Activated T-cell treated with anti-CD3 and anti-CD28 coated beads, Interleukin-2, amount 50 U/mL, for 72 hours (primary cell): ENCODE measurements around the gene RFX3. TPM values are rescaled to one million over a fixed set of nuclear protein-coding genes. Genes with fewer than 3 reads are reported as not detected.

Experiments used
- ATAC-seq, 2 donors: fragments of 150-1000 bp; cut with Tn5 transposase; replicated peaks in 1 of 2; 2 replicates each; pipeline ENCODE4 v1.10.0; 2021; ENCODE audit warnings: moderate library complexity in 2 of 2, mild to moderate bottlenecking in 1 of 2
- DNase-seq, 2 donors: peaks; one replicate each; pipeline ENCODE4 v3.0.0; 2021 to 2022; ENCODE audit warnings: mixed read lengths in 1 of 2
- H3K27ac Mint-ChIP-seq: one replicate; pipeline ENCODE4 v1.8.0; 2022; ENCODE audit warnings: mild to moderate bottlenecking, moderate library complexity, mixed read lengths
- H3K27me3 Mint-ChIP-seq: one replicate; pipeline ENCODE4 v1.8.0; 2022; ENCODE audit warnings: low read depth, mixed read lengths
- H3K36me3 Mint-ChIP-seq, 2 donors: one replicate each; pipeline ENCODE4 v1.8.0; 2022; ENCODE audit warnings: mixed read lengths in 2 of 2, mild to moderate bottlenecking in 1 of 2; ENCODE audit not compliant: insufficient read depth in 2 of 2
- H3K4me1 Mint-ChIP-seq: one replicate; pipeline ENCODE4 v1.8.0; 2022; ENCODE audit warnings: low read depth, mixed read lengths
- H3K4me3 Mint-ChIP-seq, 2 donors: one replicate each; pipeline ENCODE4 v1.8.0; 2022; ENCODE audit warnings: mild to moderate bottlenecking in 2 of 2, mixed read lengths in 2 of 2, moderate library complexity in 2 of 2
- H3K9me3 Mint-ChIP-seq, 2 donors: one replicate each; pipeline ENCODE4 v1.8.0; 2022; ENCODE audit warnings: mixed read lengths in 2 of 2
- total RNA-seq, 2 donors: library from RNA; stranded (reverse); gene quantifications; one replicate each; pipeline ENCODE4 v1.2.3, GENCODE V29; 2022

The RFX3 gene
- total RNA-seq, 2 donors from 2014 or later, result 20.1 to 20.2 TPM

GRCh38 chr9:3433754-3434153 lies 92.0 kb downstream of the RFX3 start:
- H3K27ac Mint-ChIP-seq, result no peak overlapping the region
- peaks cover 4% of the 10 kb centered on the region for H3K4me1 Mint-ChIP-seq
- H3K36me3 Mint-ChIP-seq, result peaks cover 0 to 1% of the 10 kb centered on the region in 2 donors
- H3K27me3 Mint-ChIP-seq, result no peaks in the 10 kb centered on the region
- no peak overlapping the region for H3K4me3 Mint-ChIP-seq
- peaks cover 0 to 2% of the 10 kb centered on the region in 2 donors for H3K9me3 Mint-ChIP-seq
- DNase-seq (no peak), ATAC-seq (no peak)

DNA sequence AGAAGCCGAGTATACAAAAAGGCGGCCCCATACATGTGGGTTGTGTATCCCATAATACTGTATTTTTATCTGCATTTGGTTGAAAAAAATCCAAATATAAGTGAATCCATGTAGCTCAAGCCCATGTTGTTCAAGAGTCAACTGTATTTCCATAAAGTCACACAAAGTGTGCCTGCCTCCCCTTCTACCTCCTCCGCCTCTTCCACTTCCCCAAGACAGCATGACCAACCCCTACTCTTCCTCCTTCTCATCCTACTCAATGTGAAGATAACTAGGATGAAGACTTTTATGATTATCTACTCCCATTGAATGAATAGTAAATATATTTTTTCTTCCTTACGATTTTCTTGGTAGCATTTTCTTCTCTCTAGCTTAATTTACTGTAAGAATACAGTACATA lies 92.7 kb downstream of the RFX3 start:
- no peak for DNase-seq
- ATAC-seq, result no peak
- peaks cover 0 to 1% of the 10 kb centered on the region in 2 donors for H3K36me3 Mint-ChIP-seq
- H3K4me3 Mint-ChIP-seq, result no peak overlapping the region
- H3K27ac Mint-ChIP-seq, result no peak overlapping the region
- peaks cover 4% of the 10 kb centered on the region for H3K4me1 Mint-ChIP-seq
- peaks cover 0 to 2% of the 10 kb centered on the region in 2 donors for H3K9me3 Mint-ChIP-seq
- H3K27me3 Mint-ChIP-seq, result no peaks in the 10 kb centered on the region

DNA sequence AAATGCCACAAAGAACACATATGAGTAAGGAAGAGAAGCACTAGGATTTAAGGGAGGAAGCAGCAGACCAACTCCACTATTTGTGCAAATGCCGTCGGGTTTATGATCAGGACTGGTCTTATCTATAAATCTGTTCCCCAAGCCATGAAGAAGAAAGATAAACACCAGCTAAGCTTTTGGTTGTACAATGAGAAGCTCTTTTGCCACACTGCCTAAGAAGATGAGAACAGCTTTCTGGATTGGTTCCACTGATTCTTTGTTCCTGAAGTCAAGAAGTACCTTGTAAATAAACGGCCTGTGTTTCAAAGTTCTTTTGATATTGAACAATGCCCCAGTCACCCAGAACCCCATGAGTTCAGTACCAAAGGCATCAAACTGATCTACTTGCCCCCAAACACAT lies 93.9 kb downstream of the RFX3 start:
- Mint-ChIP-seq H3K27ac (no peak overlapping the region), H3K4me1 (peaks cover 4% of the 10 kb centered on the region), H3K27me3 (no peaks in the 10 kb centered on the region), H3K9me3 (peaks cover under 1 to 2% of the 10 kb centered on the region in 2 donors), H3K36me3 (peaks cover 2% of the 10 kb centered on the region in 2 donors), H3K4me3 (no peak overlapping the region)
- DNase-seq, result no peak
- ATAC-seq, result no peak

- no peaks in the 10 kb centered on the region for H3K4me1 Mint-ChIP-seq
- ATAC-seq (no peak), DNase-seq (no peak)
Measured at GRCh38 chr9:3419893-3420292, 105.9 kb downstream of the RFX3 start.

DNA sequence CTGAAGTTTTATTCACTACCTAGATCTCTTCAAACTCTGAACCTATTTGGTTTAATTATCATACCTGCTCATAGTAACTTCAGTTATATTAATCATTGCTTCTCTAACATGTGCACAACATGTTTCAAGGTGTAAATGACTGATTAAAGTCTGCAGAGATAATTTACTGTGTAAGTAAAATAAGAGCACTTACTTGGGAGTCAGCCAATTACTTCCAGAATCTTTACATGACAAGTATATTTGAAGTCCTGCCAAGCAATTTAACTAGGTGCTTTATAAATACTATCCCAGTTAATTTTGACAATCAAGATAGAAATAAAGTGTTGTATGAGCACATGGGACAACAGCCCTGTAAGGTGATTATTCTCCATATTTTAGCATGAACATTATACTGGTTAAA lies 109.9 kb downstream of the RFX3 start:
- Mint-ChIP-seq H3K36me3 (no peaks in the 10 kb centered on the region), H3K27me3 (no peaks in the 10 kb centered on the region), H3K4me1 (no peaks in the 10 kb centered on the region), H3K27ac (no peak overlapping the region), H3K9me3 (no peaks in the 10 kb centered on the region), H3K4me3 (no peak overlapping the region)
- ATAC-seq, result no peak
- no peak for DNase-seq

More at GRCh38 chr9:3419893-3420292, 105.9 kb downstream of the RFX3 start:
- H3K9me3 Mint-ChIP-seq, result no peaks in the 10 kb centered on the region
- no peak overlapping the region for H3K4me3 Mint-ChIP-seq
- no peaks in the 10 kb centered on the region for H3K27me3 Mint-ChIP-seq
- H3K36me3 Mint-ChIP-seq, result peaks cover 0 to 2% of the 10 kb centered on the region in 2 donors
- H3K27ac Mint-ChIP-seq, result no peak overlapping the region

DNA sequence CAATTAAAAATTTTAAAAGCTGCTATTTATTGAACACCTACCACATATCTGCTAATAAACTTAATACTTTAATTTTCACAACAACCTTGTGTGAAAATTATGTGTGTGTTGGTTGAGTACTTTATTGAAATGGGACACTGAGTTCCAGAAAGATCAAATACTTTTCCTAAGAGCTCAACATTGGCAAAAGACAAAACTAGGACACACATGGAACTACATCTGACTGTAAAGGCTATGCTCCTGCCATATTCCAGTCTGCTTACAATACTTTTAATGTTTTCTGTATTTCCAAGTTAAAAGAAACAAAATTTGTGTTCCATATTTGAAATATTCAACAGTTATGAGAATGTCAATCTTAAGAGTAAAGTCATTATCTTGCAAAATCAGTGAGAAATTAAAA lies 111.8 kb downstream of the RFX3 start:
- Mint-ChIP-seq H3K4me3 (no peak overlapping the region), H3K27ac (no peak overlapping the region), H3K27me3 (no peaks in the 10 kb centered on the region), H3K9me3 (no peaks in the 10 kb centered on the region), H3K4me1 (no peaks in the 10 kb centered on the region), H3K36me3 (no peaks in the 10 kb centered on the region)
- no peak for ATAC-seq
- DNase-seq, result no peak

GRCh38 chr9:3410461-3410860 lies 115.3 kb downstream of the RFX3 start:
- Mint-ChIP-seq H3K4me1 (no peaks in the 10 kb centered on the region), H3K36me3 (peaks cover 0 to 1% of the 10 kb centered on the region in 2 donors), H3K27me3 (no peaks in the 10 kb centered on the region), H3K27ac (no peak overlapping the region), H3K9me3 (no peaks in the 10 kb centered on the region), H3K4me3 (no peak overlapping the region)
- ATAC-seq (no peak), DNase-seq (no peak)

DNA sequence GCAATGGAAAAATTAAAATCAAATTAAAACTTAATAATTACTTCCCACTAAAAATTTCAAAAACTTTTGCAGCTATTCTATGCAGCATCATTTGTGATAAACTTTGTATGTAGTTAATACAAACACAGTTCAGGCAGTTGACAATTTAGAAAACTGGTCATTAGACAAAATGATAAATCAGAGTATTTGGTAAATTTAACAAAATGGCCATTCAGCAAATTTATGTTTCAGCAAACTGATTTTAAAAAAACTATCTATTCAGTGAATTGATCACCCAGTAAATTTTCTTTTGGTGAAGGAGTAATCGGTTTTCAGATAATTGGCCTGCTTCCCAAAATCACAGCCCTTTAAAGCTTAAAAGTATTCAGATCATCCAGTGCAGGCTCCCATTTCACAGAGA lies 116.3 kb downstream of the RFX3 start:
- H3K4me3 Mint-ChIP-seq, result no peak overlapping the region
- H3K9me3 Mint-ChIP-seq, result no peaks in the 10 kb centered on the region
- no peaks in the 10 kb centered on the region for H3K27me3 Mint-ChIP-seq
- H3K27ac Mint-ChIP-seq, result no peak overlapping the region
- peaks cover 0 to 1% of the 10 kb centered on the region in 2 donors for H3K36me3 Mint-ChIP-seq
- ATAC-seq (no peak), DNase-seq (no peak)
- peaks cover 8% of the 10 kb centered on the region for H3K4me1 Mint-ChIP-seq

DNA sequence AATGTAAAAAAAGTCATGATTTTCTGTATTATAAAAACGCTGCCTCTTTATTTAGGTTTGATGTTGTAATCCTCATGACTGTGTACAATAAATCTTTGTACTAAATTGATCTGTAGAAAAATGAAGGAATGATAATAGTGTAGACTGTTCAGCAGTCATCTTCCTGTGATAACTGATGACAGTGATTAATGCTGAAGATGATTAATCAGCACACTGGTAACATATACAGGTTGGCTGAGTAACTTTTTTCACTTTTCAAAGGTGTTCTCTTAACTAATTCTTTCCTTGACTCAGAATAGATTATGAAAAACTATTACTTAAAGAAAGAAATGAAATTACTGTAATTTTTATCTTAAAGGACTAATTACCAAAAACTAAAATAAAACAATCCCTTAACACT lies 122.5 kb downstream of the RFX3 start:
- Mint-ChIP-seq H3K27ac (peak overlapping the region; percentile 47), H3K4me3 (no peak overlapping the region), H3K4me1 (peaks cover 22% of the 10 kb centered on the region), H3K9me3 (no peaks in the 10 kb centered on the region), H3K27me3 (no peaks in the 10 kb centered on the region), H3K36me3 (peaks cover 0 to 1% of the 10 kb centered on the region in 2 donors)
- ATAC-seq (peak; percentile 46 to 57), DNase-seq (no peak)

DNA sequence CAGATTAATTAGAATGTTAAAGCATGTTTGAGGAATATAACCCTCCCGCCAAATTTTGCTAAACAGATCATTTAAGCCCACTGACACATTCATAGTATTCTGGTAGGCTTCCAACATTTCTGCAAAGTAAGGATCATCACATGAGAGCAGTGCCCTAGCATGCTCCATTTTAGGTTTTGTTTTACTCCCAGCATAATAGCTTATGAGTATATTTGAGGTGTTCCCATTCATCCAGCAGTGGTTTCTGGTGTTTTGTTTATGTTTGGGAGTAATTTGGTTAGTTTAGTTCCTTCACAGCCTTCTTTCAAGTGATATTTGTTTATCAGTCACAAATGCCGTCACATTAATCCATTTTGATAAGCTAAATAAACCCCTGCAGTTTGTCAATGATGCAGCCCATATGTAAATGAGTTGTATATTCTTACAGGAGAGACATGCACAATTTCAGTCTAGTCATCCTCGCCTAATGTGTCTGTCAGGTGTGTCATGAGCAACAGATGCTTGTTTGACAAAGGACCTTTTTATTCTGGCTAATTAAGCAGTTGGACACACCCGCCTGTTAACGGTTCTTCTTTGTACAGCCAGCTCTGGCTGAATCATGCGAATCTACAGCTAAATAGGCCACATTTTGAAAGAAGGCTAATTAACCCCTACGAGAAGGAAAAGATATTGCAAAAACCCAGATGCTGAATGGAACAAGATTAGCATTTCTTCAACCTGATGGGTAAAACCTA lies 124.4 kb downstream of the RFX3 start:
- ATAC-seq (no peak), DNase-seq (no peak)
- Mint-ChIP-seq H3K9me3 (no peaks in the 10 kb centered on the region), H3K27ac (no peak overlapping the region), H3K4me3 (no peak overlapping the region), H3K36me3 (peaks cover 1 to 3% of the 10 kb centered on the region in 2 donors), H3K4me1 (peaks cover 33% of the 10 kb centered on the region), H3K27me3 (no peaks in the 10 kb centered on the region)

- H3K4me3 Mint-ChIP-seq, result peak overlapping the region; percentile 64 to 85
- peak overlapping the region; percentile 95 for H3K27ac Mint-ChIP-seq
- H3K27me3 Mint-ChIP-seq, result no peaks in the 10 kb centered on the region
- peaks cover 18% of the 10 kb centered on the region for H3K4me1 Mint-ChIP-seq
- peak; percentile 41 for ATAC-seq
- no peaks in the 10 kb centered on the region for H3K9me3 Mint-ChIP-seq
- peaks cover 4 to 7% of the 10 kb centered on the region in 2 donors for H3K36me3 Mint-ChIP-seq
- DNase-seq, result no peak
Measured at GRCh38 chr9:3398232-3398648, 127.6 kb downstream of the RFX3 start.

GRCh38 chr9:3397766-3398165 lies 128.0 kb downstream of the RFX3 start:
- no peak for DNase-seq
- Mint-ChIP-seq H3K4me1 (peaks cover 13% of the 10 kb centered on the region), H3K27me3 (no peaks in the 10 kb centered on the region), H3K27ac (peak overlapping the region; percentile 95), H3K36me3 (peaks cover 4 to 7% of the 10 kb centered on the region in 2 donors), H3K4me3 (peak overlapping the region; percentile 64 to 85), H3K9me3 (no peaks in the 10 kb centered on the region)
- no peak for ATAC-seq

DNA sequence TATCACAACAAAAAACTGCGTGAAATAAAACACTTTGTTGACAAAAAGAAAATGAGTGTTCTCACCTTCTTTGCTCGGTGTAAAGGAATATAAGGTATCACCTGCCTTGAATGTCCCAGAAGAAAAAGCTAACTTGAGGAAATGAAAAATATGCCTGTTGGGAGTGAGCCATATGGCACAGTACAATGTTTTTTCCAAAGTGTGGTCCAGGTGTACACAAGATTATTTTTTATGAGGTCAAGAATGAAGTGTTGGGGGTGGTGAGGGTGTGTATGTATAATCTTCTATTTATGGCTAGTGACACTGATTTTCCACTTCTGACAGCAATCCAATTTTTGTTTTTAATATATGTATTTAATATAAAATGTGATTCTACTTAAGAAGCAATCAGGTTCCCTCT lies 134.4 kb downstream of the RFX3 start:
- Mint-ChIP-seq H3K4me3 (no peak overlapping the region), H3K27me3 (no peaks in the 10 kb centered on the region), H3K27ac (no peak overlapping the region), H3K4me1 (peaks cover 20% of the 10 kb centered on the region), H3K9me3 (peaks cover 4 to 6% of the 10 kb centered on the region in 2 donors), H3K36me3 (peaks cover 20 to 34% of the 10 kb centered on the region in 2 donors)
- DNase-seq, result no peak
- ATAC-seq, result no peak

DNA sequence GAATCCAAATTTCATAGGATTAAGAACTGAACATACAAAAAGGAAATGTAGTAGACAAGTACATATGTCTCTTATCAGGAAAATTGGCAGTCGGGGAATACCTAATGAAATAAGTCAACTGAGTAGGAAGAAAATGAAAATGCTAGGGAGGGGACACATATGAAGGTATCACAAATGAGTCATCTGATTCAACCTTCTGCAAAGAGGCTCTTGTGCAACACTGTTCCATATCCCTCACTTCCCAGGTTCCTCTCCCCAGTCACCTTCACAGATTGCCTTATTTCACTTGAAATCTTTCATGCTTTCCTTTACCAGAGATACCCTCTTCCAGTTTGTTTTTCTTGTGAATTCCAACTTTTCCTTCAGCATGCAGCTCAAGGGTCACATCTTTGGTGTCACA lies 139.0 kb downstream of the RFX3 start:
- DNase-seq, result no peak
- H3K27me3 Mint-ChIP-seq, result no peaks in the 10 kb centered on the region
- H3K4me1 Mint-ChIP-seq, result peaks cover 50% of the 10 kb centered on the region
- no peak for ATAC-seq
- H3K4me3 Mint-ChIP-seq, result peak overlapping the region; percentile 48 to 58
- peaks cover 21 to 33% of the 10 kb centered on the region in 2 donors for H3K36me3 Mint-ChIP-seq
- H3K27ac Mint-ChIP-seq, result peak overlapping the region; percentile 11
- peaks cover 7 to 8% of the 10 kb centered on the region in 2 donors for H3K9me3 Mint-ChIP-seq
